Left ventricle myocardium inferior (tissue), 1 donor: ENCODE results near the gene TOMM20. TPM values are rescaled to one million over a fixed set of nuclear protein-coding genes. Genes with fewer than 3 reads are reported as not detected.

ENCODE experiments used
- DNase-seq: peaks from one replicate; pipeline ENCODE4 v3.0.0-alpha.2; 2020
- H3K27ac ChIP-seq: fragments of 200-600 bp; replicated peaks from 2 replicates; pipeline ENCODE4 v1.8.0; 2021
- H3K27me3 ChIP-seq: fragments of 200-600 bp; 2 replicates; pipeline ENCODE4 v1.8.0; 2021; ENCODE audit warnings: low read depth
- H3K36me3 ChIP-seq: fragments of 200-600 bp; 2 replicates; pipeline ENCODE4 v1.8.0; 2021
- H3K4me1 ChIP-seq: fragments of 200-600 bp; 2 replicates; pipeline ENCODE4 v1.8.0; 2021
- H3K4me3 ChIP-seq: fragments of 200-600 bp; 2 replicates; pipeline ENCODE4 v1.8.0; 2021; ENCODE audit warnings: mild to moderate bottlenecking, moderate library complexity
- H3K9me3 ChIP-seq: fragments of 200-600 bp; replicated peaks from 2 replicates; pipeline ENCODE4 v1.8.0; 2021
- intact Hi-C: fragments of 100-400 bp; cut with micrococcal nuclease; formaldehyde crosslinking; loops from one replicate; pipeline ENCODE4 v1.11.0; 2022
- long read RNA-seq: library from polyadenylated mRNA; unstranded; transcript quantifications from one replicate; pipeline ENCODE4 v2.0.0, GENCODE V29; 2021
- total RNA-seq: library from RNA; stranded (reverse); fragmentation: NEBNext Ultra II Directional; extraction: Animal tissue kit (Norgen Biotek cat#: 25700); gene quantifications from one replicate; pipeline ENCODE4 v1.2.1, GENCODE V29; 2021
- TF ChIP-seq, protein P1 (sequence below): fragments of 200-600 bp; IDR thresholded peaks from 2 replicates; pipeline ENCODE4 v1.8.0; 2021; ENCODE audit warnings: antibody characterized with exemption, mild to moderate bottlenecking, borderline replicate concordance
- donor health status: DM: no; HTN: yes; CAD: no; lungs with severe emphysema.

TOMM20 gene
- 84.1 TPM for total RNA-seq
- long read RNA-seq, transcript TOMM20-201 (5 exons, 3,387 nt), result major isoform, 159 of 167 reads
- long read RNA-seq, partial matches to known transcripts, result 1 of 167 reads
- long read RNA-seq, other reads (novel, unspliced or antisense), result 7 of 167 reads

DNA sequence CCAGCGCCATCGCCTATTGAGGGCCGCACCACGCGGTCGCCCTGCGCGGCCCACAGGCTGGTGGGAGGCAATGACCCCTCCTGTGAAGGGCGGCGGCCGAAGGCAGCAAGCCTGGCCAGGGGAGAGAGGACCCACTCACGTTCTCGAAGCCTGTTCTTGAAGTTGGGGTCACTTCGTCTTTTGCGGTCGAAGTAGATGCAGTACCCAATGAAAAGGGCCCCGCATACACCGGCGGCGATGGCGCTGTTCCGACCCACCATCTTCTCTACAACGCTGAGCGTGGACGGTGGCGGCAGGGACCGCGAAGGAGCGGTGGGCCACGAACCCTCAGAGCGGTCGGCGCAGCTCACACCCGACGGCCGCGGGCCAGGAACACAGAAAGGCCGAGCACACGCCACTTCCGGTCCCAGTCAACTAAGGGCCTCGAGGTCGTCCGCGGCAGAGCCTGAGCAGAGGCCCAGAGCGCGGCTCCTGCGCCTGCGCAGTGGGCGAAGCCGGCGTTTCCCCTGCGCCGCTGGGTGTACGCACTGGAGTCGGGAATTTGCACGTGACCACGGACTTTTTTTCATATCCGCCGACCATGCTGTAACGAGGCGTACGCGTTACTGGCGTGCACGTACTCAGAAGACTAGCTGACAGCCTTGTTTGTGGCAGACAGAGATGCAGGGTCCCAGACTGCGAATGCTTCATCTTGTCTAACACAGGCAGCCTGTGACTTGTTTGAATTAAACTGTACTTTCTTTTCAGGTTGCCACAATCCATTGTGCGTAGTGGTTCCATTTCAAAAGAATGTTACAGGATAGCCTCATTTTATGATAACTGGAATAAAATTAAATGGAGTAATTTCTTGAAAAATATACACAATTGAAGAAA, at the start of gene TOMM20:
TOMM20 (minus strand) TSS at position 382 of the 873 bp plus-strand sequence; CDS start at position 260, 122 bp downstream.
- Histone ChIP-seq H3K27ac (peak within 1 kb of the TSS; percentile 94), H3K36me3 (peaks cover 22% of the 10 kb centered on the region), H3K27me3 (no peaks in the 10 kb centered on the region), H3K4me1 (peaks cover 47% of the 10 kb centered on the region), H3K9me3 (no peaks in the 10 kb centered on the region), H3K4me3 (peak within 1 kb of the TSS; percentile 97)
- intact Hi-C loops, result no loop called here
- TF ChIP-seq, protein P1, sequence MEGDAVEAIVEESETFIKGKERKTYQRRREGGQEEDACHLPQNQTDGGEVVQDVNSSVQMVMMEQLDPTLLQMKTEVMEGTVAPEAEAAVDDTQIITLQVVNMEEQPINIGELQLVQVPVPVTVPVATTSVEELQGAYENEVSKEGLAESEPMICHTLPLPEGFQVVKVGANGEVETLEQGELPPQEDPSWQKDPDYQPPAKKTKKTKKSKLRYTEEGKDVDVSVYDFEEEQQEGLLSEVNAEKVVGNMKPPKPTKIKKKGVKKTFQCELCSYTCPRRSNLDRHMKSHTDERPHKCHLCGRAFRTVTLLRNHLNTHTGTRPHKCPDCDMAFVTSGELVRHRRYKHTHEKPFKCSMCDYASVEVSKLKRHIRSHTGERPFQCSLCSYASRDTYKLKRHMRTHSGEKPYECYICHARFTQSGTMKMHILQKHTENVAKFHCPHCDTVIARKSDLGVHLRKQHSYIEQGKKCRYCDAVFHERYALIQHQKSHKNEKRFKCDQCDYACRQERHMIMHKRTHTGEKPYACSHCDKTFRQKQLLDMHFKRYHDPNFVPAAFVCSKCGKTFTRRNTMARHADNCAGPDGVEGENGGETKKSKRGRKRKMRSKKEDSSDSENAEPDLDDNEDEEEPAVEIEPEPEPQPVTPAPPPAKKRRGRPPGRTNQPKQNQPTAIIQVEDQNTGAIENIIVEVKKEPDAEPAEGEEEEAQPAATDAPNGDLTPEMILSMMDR, result no peak
- DNase-seq, result peak; percentile 95

DNA sequence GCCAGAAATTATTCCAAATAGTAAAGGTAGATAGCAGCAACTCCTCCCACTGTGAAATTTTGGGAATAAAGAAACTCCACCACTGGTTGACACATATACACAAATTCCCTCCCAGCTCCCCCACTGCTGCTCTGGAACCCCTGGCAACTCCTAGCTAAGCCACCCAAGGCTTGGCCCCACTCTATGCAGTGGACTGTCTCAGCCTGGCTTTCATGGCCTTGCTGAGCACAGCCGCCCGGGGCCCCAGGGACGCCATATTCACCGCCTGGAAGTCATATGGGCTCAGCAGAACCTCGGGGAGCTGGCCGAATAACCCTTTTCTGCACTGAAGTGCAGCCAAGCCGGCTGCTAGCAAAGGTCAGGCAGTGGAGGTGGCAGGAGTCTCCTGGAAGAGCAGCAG, 47.8 kb upstream of the TOMM20 start:
- Histone ChIP-seq H3K9me3 (no peaks in the 10 kb centered on the region), H3K4me3 (no peak overlapping the region), H3K36me3 (peaks cover 69% of the 10 kb centered on the region), H3K4me1 (no peaks in the 10 kb centered on the region), H3K27me3 (no peaks in the 10 kb centered on the region), H3K27ac (no peak overlapping the region)
- no peak for DNase-seq
- TF ChIP-seq, protein P1, result no peak
- intact Hi-C loops, result no loop called here

DNA sequence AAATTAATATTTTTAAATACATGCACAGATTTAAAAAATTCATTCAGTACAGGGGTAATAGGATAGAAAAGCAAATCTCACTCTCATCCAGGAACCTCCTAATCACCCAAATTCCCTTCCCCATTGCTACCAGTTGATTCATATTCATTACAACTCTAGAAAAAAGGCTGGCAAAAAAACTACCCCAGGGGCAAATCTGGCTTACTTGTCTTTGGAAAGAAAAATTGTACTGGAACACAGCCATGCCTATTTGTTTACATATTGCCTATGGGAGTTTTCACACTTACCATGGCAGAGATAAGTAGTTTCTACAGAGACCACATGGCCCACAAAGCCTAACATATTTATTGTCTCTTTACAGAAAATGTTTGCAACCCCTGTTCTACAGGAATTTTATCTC, 41.3 kb upstream of the TOMM20 start:
- Histone ChIP-seq H3K4me3 (no peak overlapping the region), H3K27ac (no peak overlapping the region), H3K9me3 (no peaks in the 10 kb centered on the region), H3K4me1 (no peaks in the 10 kb centered on the region), H3K27me3 (no peaks in the 10 kb centered on the region), H3K36me3 (peaks cover 68% of the 10 kb centered on the region)
- no peak for DNase-seq
- intact Hi-C loops, result no loop called here
- TF ChIP-seq, protein P1, result no peak

DNA sequence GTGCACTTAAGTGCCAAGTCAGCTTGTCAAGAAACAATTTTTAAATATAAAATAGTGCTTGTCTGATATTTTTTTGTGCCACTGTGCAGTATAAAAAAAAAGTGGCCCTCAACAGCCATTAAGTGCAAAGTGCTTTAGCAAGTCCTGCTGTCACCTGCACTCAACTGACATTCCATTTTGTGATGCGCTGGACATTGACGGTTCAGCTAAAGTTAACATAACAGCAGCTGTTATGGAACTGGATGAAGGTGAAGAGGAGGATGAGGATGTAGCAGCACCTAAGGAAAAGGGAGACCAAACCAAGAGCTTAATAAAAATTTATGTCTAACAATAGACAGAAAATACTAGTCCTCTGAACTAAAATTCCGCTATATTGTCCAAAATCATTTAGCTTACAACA, 39.7 kb upstream of the TOMM20 start:
- no peak for DNase-seq
- H3K9me3 ChIP-seq, result no peaks in the 10 kb centered on the region
- no peaks in the 10 kb centered on the region for H3K4me1 ChIP-seq
- intact Hi-C loops, result no loop called here
- H3K27me3 ChIP-seq, result no peaks in the 10 kb centered on the region
- peaks cover 54% of the 10 kb centered on the region for H3K36me3 ChIP-seq
- no peak overlapping the region for H3K27ac ChIP-seq
- TF ChIP-seq, protein P1, result no peak
- H3K4me3 ChIP-seq, result no peak overlapping the region

DNA sequence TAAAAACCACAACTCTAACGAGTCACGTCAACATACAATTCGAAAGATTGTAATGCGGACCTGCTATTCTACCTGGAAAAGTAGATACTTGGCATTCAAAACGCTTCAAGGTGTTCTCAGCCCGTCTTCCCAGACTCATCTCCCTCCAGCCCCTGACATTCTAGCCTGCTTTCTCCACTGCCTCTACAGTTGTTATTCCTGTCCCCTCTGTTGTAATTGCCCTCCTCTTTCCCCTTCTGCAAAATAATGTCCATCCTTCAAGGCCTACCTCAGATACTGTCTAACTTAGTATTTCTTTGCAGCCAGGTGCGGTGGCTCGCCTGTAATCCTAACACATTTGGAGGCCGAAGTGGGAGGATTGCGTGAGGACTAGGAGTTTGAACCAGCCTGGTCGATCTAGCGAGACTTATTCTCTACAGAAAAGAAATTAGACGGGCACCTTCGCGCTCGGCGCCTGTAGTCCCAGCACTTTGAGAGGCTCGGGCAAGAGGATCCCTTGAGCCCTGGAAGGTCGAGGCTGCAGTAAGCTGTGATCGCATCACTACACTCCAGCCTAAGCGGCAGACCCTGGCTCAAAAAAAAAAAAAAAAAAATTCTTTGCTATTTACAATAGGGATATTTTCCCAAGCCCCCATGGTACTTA, 33.2 kb upstream of the TOMM20 start:
- no peaks in the 10 kb centered on the region for H3K27me3 ChIP-seq
- H3K27ac ChIP-seq, result peak overlapping the region; percentile 92
- H3K36me3 ChIP-seq, result peaks cover 28% of the 10 kb centered on the region
- no peak for DNase-seq
- intact Hi-C loops, result no loop called here
- H3K4me1 ChIP-seq, result peaks cover 46% of the 10 kb centered on the region
- no peaks in the 10 kb centered on the region for H3K9me3 ChIP-seq
- TF ChIP-seq, protein P1, result no peak
- peak overlapping the region; percentile 84 for H3K4me3 ChIP-seq
